GM12892 (cell line): ENCODE results near the gene IL17REL.

Experiments
- POLR2A ChIP-seq: IDR thresholded peaks from 2 replicates; pipeline ENCODE4 v1.6.1; 2011; ENCODE audit warnings: low read depth, low read length, control low read depth
- POLR2AphosphoS5 ChIP-seq: IDR thresholded peaks from 2 replicates; pipeline ENCODE4 v1.6.1; 2011; ENCODE audit warnings: low read depth, low read length, control low read depth

DNA sequence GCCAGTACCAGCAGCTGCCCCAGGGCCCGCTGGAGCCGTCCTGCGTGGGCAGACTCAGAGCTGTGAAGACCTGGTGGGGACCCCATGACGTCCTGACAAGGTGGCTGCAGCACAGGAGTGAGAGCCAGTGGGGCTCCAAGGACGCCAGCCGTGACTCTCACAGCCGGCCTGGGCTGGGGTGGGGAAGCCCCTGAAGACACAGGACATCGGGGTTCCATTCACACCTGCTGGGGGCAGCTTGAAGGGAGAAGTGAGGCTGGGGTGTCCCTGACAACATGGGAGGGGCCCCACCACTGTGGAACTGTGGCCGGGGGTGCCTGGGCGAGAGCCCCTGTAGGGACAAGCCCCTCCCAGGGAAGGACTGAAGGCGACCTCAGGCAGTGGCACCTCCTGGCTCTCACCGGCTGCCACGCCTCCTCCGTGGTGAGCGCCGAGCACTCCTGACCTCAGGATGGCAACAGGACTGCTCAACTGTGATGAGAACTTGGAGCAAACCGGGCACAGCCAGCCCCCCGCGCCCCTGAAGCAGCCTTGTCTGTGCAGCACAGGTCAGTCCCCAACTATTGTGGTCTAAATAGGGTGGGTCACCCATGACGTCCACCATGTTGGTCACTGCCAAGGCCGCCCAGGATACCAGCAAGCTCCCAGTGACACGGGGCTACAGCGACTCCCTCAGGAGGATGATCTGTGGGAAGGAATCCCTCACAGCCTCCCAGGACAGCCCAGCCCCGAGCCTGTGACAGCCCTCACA, 22.7 kb upstream of the IL17REL start:
- no peak for TF ChIP-seq POLR2A
- no peak for TF ChIP-seq POLR2AphosphoS5
